ENCODE measurements around the gene ZNF329.

ZNF329 gene

GRCh38 chr19:58118979-58119733, 31.4 kb downstream of the ZNF329 start:
- no peak for DNase-seq (ENCODE audit: low read depth in 2 of 2)

GRCh38 chr19:58117841-58118575, 32.6 kb downstream of the ZNF329 start:
- no peak for DNase-seq (ENCODE audit: low read depth in 2 of 2)

GRCh38 chr19:58108546-58108817, 42.1 kb downstream of the ZNF329 start:
- DNase-seq (ENCODE audit: low read depth in 2 of 2) = no peak

- no peak for DNase-seq (ENCODE audit: low read depth in 2 of 2)
Measured at GRCh38 chr19:58107778-58108545, 42.6 kb downstream of the ZNF329 start.

- no peak for DNase-seq (ENCODE audit: low read depth in 2 of 2)
Measured at GRCh38 chr19:58098682-58098998, 51.9 kb downstream of the ZNF329 start.

- peak; percentile 85 to 87 for DNase-seq (ENCODE audit: low read depth in 2 of 2)
Measured at GRCh38 chr19:58097781-58098681, 52.6 kb downstream of the ZNF329 start, which contains the start of gene ZSCAN18. Gene ZSCAN18, minus strand, starts transcription at chr19:58098231. Its CDS starts 7,964 bp downstream, at chr19:58090267.

GRCh38 chr19:58097349-58097748, 53.2 kb downstream of the ZNF329 start:
- no peak for DNase-seq (ENCODE audit: low read depth in 2 of 2)

- no peak for DNase-seq (ENCODE audit: low read depth in 2 of 2)
Measured at GRCh38 chr19:58096884-58097283, 53.7 kb downstream of the ZNF329 start.

GRCh38 chr19:58095328-58095727, 55.3 kb downstream of the ZNF329 start:
- no peak for DNase-seq (ENCODE audit: low read depth in 2 of 2)

GRCh38 chr19:58093071-58093470, 57.5 kb downstream of the ZNF329 start:
- no peak for DNase-seq (ENCODE audit: low read depth in 2 of 2)

- no peak for DNase-seq (ENCODE audit: low read depth in 2 of 2)
Measured at GRCh38 chr19:58091251-58091995, 59.2 kb downstream of the ZNF329 start.

- DNase-seq (ENCODE audit: low read depth in 2 of 2) = no peak
Measured at GRCh38 chr19:58089846-58090245, 60.7 kb downstream of the ZNF329 start.

GRCh38 chr19:58088521-58089052, 62.0 kb downstream of the ZNF329 start:
- DNase-seq (ENCODE audit: low read depth in 2 of 2) = no peak

- no peak for DNase-seq (ENCODE audit: low read depth in 2 of 2)
Measured at GRCh38 chr19:58086825-58087710, 63.5 kb downstream of the ZNF329 start.

- no peak for DNase-seq (ENCODE audit: low read depth in 2 of 2)
Measured at GRCh38 chr19:58085348-58085875, 65.2 kb downstream of the ZNF329 start.

GRCh38 chr19:58084596-58085347, 65.8 kb downstream of the ZNF329 start:
- DNase-seq (ENCODE audit: low read depth in 2 of 2) = no peak

- no peak for DNase-seq (ENCODE audit: low read depth in 2 of 2)
Measured at GRCh38 chr19:58083021-58083420, 67.6 kb downstream of the ZNF329 start.

- DNase-seq (ENCODE audit: low read depth in 2 of 2) = no peak
Measured at GRCh38 chr19:58079792-58080191, 70.8 kb downstream of the ZNF329 start.

Measured in stimulated activated CD4-positive, alpha-beta T cell treated with anti-CD3 and anti-CD28 coated beads, Interleukin-12 subunit alpha, Interleukin-12 subunit beta, amount 100 ng/mL, for 24 hours (primary cell).